GM12878 (cell line): Measurements from ENCODE around the gene DDIT3. TPM values are rescaled to one million over a fixed set of nuclear protein-coding genes. Genes with fewer than 3 reads are reported as not detected.

ENCODE experiments used
- ATAC-seq: fragments of 200-7000 bp; cut with Tn5 transposase; 3 replicates; pipeline ENCODE4 v1.9.1; 2020; ENCODE audit warnings: mild to moderate bottlenecking, moderate library complexity
- BruUV-seq: library from RNA; stranded (reverse); fragments of 400-500 nt; replicated peaks from 2 replicates; lab custom pipeline; 2021; lab: Mats Ljungman, UMichigan
- CTCF ChIA-PET: fragments of 300-600 bp; sonication (Branson Sonifier 250); formaldehyde crosslinking; extraction: SDS; loops from one replicate; lab custom pipeline; 2021; ENCODE audit warnings: inconsistent platforms; lab: Yijun Ruan, JAX
- POLR2A ChIA-PET: fragments of 350-600 bp; formaldehyde crosslinking; extraction: SDS; loops from one replicate; lab custom pipeline; 2021; ENCODE audit warnings: inconsistent platforms; lab: Charles Lee
- RAD21 ChIA-PET: fragments of 300-600 bp; sonication (Branson Sonifier 250); formaldehyde crosslinking; loops from one replicate; lab custom pipeline; 2023; ENCODE audit warnings: antibody characterized with exemption; ENCODE audit not compliant: unreplicated experiment; lab: Charles Lee
- SMC1A ChIA-PET: fragments of 300-600 bp; sonication (Branson Sonifier 250); formaldehyde crosslinking; loops from one replicate; lab custom pipeline; 2023; ENCODE audit not compliant: unreplicated experiment, uncharacterized antibody; lab: Charles Lee
- DNase-seq: peaks from one replicate; pipeline ENCODE4 v3.0.0-alpha.2; 2011; ENCODE audit warnings: low read depth, low spot score
- FAIRE-seq: peaks from 3 replicates; lab custom pipeline; 2011; peaks lifted over from hg19 to GRCh38; lab: Jason Lieb, UNC
- H2AFZ ChIP-seq: 2 replicates; pipeline ENCODE4 v1.6.0; 2011; ENCODE audit warnings: low read depth, low read length, control low read depth; ENCODE audit not compliant: control insufficient read depth
- H3K27ac ChIP-seq: 2 replicates; pipeline ENCODE4 v1.5.1; 2011; ENCODE audit warnings: control low read depth; ENCODE audit not compliant: control insufficient read depth, insufficient read depth
- H3K27me3 ChIP-seq, 2 experiments: replicated peaks in 1 of 2; 2 replicates each; pipeline versions ENCODE4 v1.6.0 to v1.6.1; 2011; ENCODE audit warnings: low read length in 1 of 2; ENCODE audit not compliant: control insufficient read depth in 2 of 2, insufficient read depth in 2 of 2
- H3K36me3 ChIP-seq, 2 experiments: 2 replicates each; pipeline ENCODE4 v1.5.1; 2011; ENCODE audit warnings: low read length in 1 of 2; ENCODE audit not compliant: control insufficient read depth in 2 of 2, insufficient read depth in 2 of 2
- H3K4me1 ChIP-seq: 2 replicates; pipeline ENCODE4 v1.6.1; 2011; ENCODE audit warnings: mild to moderate bottlenecking, low read length, moderate library complexity, mixed read lengths; ENCODE audit not compliant: control insufficient read depth, insufficient read depth
- H3K4me2 ChIP-seq: 2 replicates; pipeline ENCODE4 v1.6.0; 2011; ENCODE audit warnings: control low read depth; ENCODE audit not compliant: control insufficient read depth, insufficient read depth
- H3K4me3 ChIP-seq: fragments of 200-600 bp; sonication (generic); 2 replicates; pipeline ENCODE4 v1.5.1; 2016
- H3K79me2 ChIP-seq: 2 replicates; pipeline ENCODE4 v1.6.0; 2011; ENCODE audit warnings: low read length; ENCODE audit not compliant: control insufficient read depth, insufficient read depth
- H3K9ac ChIP-seq: 2 replicates; pipeline ENCODE4 v1.8.0; 2011; ENCODE audit warnings: low read length, control low read depth, mixed read lengths; ENCODE audit not compliant: control insufficient read depth, insufficient read depth
- H3K9me3 ChIP-seq: replicated peaks from 3 replicates; pipeline ENCODE4 v1.5.1; 2011; ENCODE audit warnings: mild to moderate bottlenecking, low read length; ENCODE audit not compliant: control insufficient read depth, insufficient read depth
- H4K20me1 ChIP-seq: 2 replicates; pipeline ENCODE4 v1.6.0; 2011; ENCODE audit not compliant: control insufficient read depth, insufficient read depth
- CBX3 ChIP-seq: fragments of 200-600 bp; sonication (generic); IDR thresholded peaks from 2 replicates; pipeline ENCODE4 v1.6.1; 2016; ENCODE audit warnings: low read depth, borderline replicate concordance
- FOS ChIP-seq: IDR thresholded peaks from 3 replicates; pipeline ENCODE4 v1.6.1; 2011; ENCODE audit warnings: borderline replicate concordance; ENCODE audit not compliant: insufficient read length; ENCODE audit errors: extremely low read depth
- FOXK2 ChIP-seq: fragments of 450-650 bp; IDR thresholded peaks from 2 replicates; pipeline ENCODE4 v1.6.1; 2017; ENCODE audit warnings: mild to moderate bottlenecking, moderate library complexity
- JUNB ChIP-seq: IDR thresholded peaks from 2 replicates; pipeline ENCODE4 v1.6.1; 2016; ENCODE audit warnings: antibody characterized with exemption, mild to moderate bottlenecking
- KLF5 ChIP-seq: fragments of 450-650 bp; IDR thresholded peaks from 2 replicates; pipeline ENCODE4 v1.6.1; 2014; ENCODE audit warnings: mild to moderate bottlenecking; ENCODE audit not compliant: partially characterized antibody
- POU2F2 ChIP-seq: IDR thresholded peaks from 3 replicates; pipeline ENCODE4 v1.6.1; 2011; ENCODE audit warnings: low read depth, mild to moderate bottlenecking, low read length, borderline replicate concordance
- SREBF2 ChIP-seq: IDR thresholded peaks from 2 replicates; pipeline ENCODE4 v1.6.1; 2012; ENCODE audit warnings: mild to moderate bottlenecking, low read length
- SRF ChIP-seq, 2 experiments: IDR thresholded peaks; 2 replicates each; pipeline ENCODE4 v1.6.1; 2011; ENCODE audit warnings: low read depth in 2 of 2, low read length in 2 of 2, mild to moderate bottlenecking in 1 of 2, moderate library complexity in 1 of 2
- STAT1 ChIP-seq: fragments of 450-650 bp; conservative IDR thresholded peaks from 2 replicates; pipeline ENCODE4 v1.6.1; 2014; ENCODE audit warnings: antibody characterized with exemption, mild to moderate bottlenecking
- SUPT20H ChIP-seq: IDR thresholded peaks from 2 replicates; pipeline ENCODE4 v1.6.1; 2011; ENCODE audit warnings: low read depth, mild to moderate bottlenecking, low read length, moderate library complexity, borderline replicate concordance; ENCODE audit not compliant: control insufficient read depth
- SUZ12 ChIP-seq: fragments of 200-600 bp; sonication (generic); IDR thresholded peaks from one replicate; pipeline ENCODE4 v1.6.1; 2018; ENCODE audit warnings: antibody characterized with exemption, mild to moderate bottlenecking; ENCODE audit not compliant: unreplicated experiment
- YY1 ChIP-seq: IDR thresholded peaks from 2 replicates; pipeline ENCODE4 v1.6.1; 2011; ENCODE audit warnings: low read depth, mild to moderate bottlenecking, low read length
- WGBS: methylation state at CpG from one replicate; pipeline ENCODE4 v1.1.6; 2016; ENCODE audit warnings: low lambda C conversion rate; ENCODE audit not compliant: insufficient replicate concordance, insufficient coverage; ENCODE audit errors: missing lambda C conversion rate; 5-methylcytosine and 5-hydroxymethylcytosine counted together
- in situ Hi-C: fragments of 300-500 bp; cut with MboI; formaldehyde crosslinking; loops from 9 replicates; pipeline ENCODE4 v1.14.3; 2018; ENCODE audit warnings: mixed read lengths
- intact Hi-C: fragments of 100-400 bp; cut with micrococcal nuclease; formaldehyde crosslinking; loops from one replicate; pipeline ENCODE4 v1.14.2; 2022; ENCODE audit not compliant: unreplicated experiment
- polyA plus RNA-seq, 11 experiments: library from polyadenylated mRNA; depleted of rRNA in 4 of 11; unstranded in 6 of 11; stranded (reverse) in 5 of 11; fragments of >200 nt; fragmentation: Nextera tagmentation in 4 of 11; fragmentation: Illumina TruSeq in 1 of 11; extraction: Ambion mirVana in 4 of 11; extraction: Trizol in 1 of 11; gene quantifications; 1 replicate in 1 of 11; 2 replicates in 10 of 11; pipeline versions ENCODE4 v1.2.1 to v1.2.3, GENCODE V29; 2011 to 2016; ENCODE audit warnings: inconsistent platforms in 2 of 11, missing spikeins in 2 of 11, low read depth in 1 of 11
- total RNA-seq, 4 experiments: library from RNA; depleted of rRNA in 3 of 4; stranded (reverse); fragments of >200 nt in 3 of 4; fragmentation: Illumina TruSeq in 1 of 4; extraction: Trizol in 1 of 4; gene quantifications; 2 replicates each; pipeline versions ENCODE4 v1.2.1 to v1.2.3, GENCODE V29; 2013 to 2021
- TF ChIP-seq, protein P1 (sequence below): fragments of 450-650 bp; IDR thresholded peaks from 2 replicates; pipeline ENCODE4 v1.6.1; 2017; ENCODE audit warnings: mild to moderate bottlenecking, moderate library complexity
- TF ChIP-seq, protein P2 (sequence below): fragments of 150-350 bp; IDR thresholded peaks from 2 replicates; pipeline ENCODE4 v1.6.1; 2016; ENCODE audit warnings: low read depth, low read length
- TF ChIP-seq, protein P3 (sequence below): fragments of 450-650 bp; formaldehyde crosslinking; IDR thresholded peaks from 2 replicates; pipeline ENCODE4 v1.4.0; 2022; ENCODE audit warnings: mild to moderate bottlenecking, moderate library complexity

DDIT3 gene
- total and polyA plus RNA-seq, 10 of the 15 experiments (the other 5 are each of a cell fraction or from before 2014, with no cell fraction given): 9.2 to 28.9 (median 15.5) TPM

DNA sequence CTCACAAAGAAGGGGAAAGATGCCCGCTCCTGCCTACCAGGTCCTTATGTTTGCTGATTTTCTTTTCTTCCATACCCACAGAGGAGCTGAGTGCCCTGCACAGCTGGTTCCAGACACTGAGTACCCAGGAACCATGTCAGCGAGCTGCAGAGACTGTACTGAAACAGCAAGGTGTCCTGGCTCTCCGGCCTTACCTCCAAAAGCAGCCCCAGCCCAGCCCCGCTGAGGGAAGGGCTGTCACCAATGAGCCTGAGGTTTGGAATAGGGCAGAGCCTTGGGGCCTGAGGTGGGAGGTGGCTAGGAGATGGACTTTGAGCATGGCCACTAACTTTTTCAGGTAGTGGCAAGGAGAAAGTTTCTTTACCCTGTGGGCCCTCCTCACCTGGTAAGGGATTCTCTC is 30.2 kb downstream of the DDIT3 start:
- H3K9ac ChIP-seq: no peak overlapping the region
- H3K27me3 ChIP-seq: no peaks in the 10 kb centered on the region
- no peak for FAIRE-seq
- ATAC-seq: no peak
- in situ Hi-C loops: no loop called here
- intact Hi-C loops: no loop called here
- H3K9me3 ChIP-seq: no peaks in the 10 kb centered on the region
- no TSS peak for BruUV-seq
- CTCF ChIA-PET: no interaction called here
- no peak overlapping the region for H3K4me2 ChIP-seq
- H3K79me2 ChIP-seq: peaks cover 17% of the 10 kb centered on the region
- peaks cover 6% of the 10 kb centered on the region for H3K4me1 ChIP-seq
- WGBS: 84% methylated on average over 4 of the region's 4 CpGs
- H2AFZ ChIP-seq: no peak overlapping the region
- POLR2A ChIA-PET: no interaction called here
- no peak overlapping the region for H3K4me3 ChIP-seq
- H4K20me1 ChIP-seq: no peaks in the 10 kb centered on the region
- H3K36me3 ChIP-seq: peaks cover 6 to 19% of the 10 kb centered on the region in 2 experiments
- DNase-seq: no peak
- RAD21 ChIA-PET: no interaction called here
- SMC1A ChIA-PET: interaction anchor here (1.1 kb wide), 2 partner anchors 14 to 89 kb away, joined by 3 read pairs; no protein-coding TSS in a partner anchor
- H3K27ac ChIP-seq: no peak overlapping the region
- no peak for TF ChIP-seq FOXK2
- no peak for TF ChIP-seq SUPT20H
- TF ChIP-seq, protein P1, sequence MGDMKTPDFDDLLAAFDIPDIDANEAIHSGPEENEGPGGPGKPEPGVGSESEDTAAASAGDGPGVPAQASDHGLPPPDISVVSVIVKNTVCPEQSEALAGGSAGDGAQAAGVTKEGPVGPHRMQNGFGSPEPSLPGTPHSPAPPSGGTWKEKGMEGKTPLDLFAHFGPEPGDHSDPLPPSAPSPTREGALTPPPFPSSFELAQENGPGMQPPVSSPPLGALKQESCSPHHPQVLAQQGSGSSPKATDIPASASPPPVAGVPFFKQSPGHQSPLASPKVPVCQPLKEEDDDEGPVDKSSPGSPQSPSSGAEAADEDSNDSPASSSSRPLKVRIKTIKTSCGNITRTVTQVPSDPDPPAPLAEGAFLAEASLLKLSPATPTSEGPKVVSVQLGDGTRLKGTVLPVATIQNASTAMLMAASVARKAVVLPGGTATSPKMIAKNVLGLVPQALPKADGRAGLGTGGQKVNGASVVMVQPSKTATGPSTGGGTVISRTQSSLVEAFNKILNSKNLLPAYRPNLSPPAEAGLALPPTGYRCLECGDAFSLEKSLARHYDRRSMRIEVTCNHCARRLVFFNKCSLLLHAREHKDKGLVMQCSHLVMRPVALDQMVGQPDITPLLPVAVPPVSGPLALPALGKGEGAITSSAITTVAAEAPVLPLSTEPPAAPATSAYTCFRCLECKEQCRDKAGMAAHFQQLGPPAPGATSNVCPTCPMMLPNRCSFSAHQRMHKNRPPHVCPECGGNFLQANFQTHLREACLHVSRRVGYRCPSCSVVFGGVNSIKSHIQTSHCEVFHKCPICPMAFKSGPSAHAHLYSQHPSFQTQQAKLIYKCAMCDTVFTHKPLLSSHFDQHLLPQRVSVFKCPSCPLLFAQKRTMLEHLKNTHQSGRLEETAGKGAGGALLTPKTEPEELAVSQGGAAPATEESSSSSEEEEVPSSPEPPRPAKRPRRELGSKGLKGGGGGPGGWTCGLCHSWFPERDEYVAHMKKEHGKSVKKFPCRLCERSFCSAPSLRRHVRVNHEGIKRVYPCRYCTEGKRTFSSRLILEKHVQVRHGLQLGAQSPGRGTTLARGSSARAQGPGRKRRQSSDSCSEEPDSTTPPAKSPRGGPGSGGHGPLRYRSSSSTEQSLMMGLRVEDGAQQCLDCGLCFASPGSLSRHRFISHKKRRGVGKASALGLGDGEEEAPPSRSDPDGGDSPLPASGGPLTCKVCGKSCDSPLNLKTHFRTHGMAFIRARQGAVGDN: no peak
- no peak for TF ChIP-seq STAT1
- TF ChIP-seq POU2F2: no peak
- TF ChIP-seq YY1: no peak
- no peak for TF ChIP-seq JUNB
- no peak for TF ChIP-seq FOS
- TF ChIP-seq SRF (IDR thresholded peaks at IDR 0.05; ENCODE audit: low read depth in 2 of 2, low read length in 2 of 2): no peak
- TF ChIP-seq KLF5: no peak
- TF ChIP-seq SREBF2: no peak
- TF ChIP-seq, protein P2, sequence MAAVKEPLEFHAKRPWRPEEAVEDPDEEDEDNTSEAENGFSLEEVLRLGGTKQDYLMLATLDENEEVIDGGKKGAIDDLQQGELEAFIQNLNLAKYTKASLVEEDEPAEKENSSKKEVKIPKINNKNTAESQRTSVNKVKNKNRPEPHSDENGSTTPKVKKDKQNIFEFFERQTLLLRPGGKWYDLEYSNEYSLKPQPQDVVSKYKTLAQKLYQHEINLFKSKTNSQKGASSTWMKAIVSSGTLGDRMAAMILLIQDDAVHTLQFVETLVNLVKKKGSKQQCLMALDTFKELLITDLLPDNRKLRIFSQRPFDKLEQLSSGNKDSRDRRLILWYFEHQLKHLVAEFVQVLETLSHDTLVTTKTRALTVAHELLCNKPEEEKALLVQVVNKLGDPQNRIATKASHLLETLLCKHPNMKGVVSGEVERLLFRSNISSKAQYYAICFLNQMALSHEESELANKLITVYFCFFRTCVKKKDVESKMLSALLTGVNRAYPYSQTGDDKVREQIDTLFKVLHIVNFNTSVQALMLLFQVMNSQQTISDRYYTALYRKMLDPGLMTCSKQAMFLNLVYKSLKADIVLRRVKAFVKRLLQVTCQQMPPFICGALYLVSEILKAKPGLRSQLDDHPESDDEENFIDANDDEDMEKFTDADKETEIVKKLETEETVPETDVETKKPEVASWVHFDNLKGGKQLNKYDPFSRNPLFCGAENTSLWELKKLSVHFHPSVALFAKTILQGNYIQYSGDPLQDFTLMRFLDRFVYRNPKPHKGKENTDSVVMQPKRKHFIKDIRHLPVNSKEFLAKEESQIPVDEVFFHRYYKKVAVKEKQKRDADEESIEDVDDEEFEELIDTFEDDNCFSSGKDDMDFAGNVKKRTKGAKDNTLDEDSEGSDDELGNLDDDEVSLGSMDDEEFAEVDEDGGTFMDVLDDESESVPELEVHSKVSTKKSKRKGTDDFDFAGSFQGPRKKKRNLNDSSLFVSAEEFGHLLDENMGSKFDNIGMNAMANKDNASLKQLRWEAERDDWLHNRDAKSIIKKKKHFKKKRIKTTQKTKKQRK: no peak
- TF ChIP-seq SUZ12: no peak
- TF ChIP-seq, protein P3, sequence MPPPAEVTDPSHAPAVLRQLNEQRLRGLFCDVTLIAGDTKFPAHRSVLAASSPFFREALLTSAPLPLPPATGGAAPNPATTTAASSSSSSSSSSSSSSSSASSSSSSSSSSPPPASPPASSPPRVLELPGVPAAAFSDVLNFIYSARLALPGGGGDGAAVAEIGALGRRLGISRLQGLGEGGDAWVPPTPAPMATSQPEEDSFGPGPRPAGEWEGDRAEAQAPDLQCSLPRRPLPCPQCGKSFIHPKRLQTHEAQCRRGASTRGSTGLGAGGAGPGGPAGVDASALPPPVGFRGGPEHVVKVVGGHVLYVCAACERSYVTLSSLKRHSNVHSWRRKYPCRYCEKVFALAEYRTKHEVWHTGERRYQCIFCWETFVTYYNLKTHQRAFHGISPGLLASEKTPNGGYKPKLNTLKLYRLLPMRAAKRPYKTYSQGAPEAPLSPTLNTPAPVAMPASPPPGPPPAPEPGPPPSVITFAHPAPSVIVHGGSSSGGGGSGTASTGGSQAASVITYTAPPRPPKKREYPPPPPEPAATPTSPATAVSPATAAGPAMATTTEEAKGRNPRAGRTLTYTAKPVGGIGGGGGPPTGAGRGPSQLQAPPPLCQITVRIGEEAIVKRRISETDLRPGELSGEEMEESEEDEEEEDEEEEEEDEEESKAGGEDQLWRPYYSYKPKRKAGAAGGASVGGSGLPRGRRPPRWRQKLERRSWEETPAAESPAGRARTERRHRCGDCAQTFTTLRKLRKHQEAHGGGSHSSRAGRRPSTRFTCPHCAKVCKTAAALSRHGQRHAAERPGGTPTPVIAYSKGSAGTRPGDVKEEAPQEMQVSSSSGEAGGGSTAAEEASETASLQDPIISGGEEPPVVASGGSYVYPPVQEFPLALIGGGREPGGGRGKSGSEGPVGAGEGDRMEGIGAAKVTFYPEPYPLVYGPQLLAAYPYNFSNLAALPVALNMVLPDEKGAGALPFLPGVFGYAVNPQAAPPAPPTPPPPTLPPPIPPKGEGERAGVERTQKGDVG (CRISPR knock-in tag): no peak
- TF ChIP-seq CBX3: no peak
